ENCODE data around the gene WNT6.

WNT6 gene

DNA sequence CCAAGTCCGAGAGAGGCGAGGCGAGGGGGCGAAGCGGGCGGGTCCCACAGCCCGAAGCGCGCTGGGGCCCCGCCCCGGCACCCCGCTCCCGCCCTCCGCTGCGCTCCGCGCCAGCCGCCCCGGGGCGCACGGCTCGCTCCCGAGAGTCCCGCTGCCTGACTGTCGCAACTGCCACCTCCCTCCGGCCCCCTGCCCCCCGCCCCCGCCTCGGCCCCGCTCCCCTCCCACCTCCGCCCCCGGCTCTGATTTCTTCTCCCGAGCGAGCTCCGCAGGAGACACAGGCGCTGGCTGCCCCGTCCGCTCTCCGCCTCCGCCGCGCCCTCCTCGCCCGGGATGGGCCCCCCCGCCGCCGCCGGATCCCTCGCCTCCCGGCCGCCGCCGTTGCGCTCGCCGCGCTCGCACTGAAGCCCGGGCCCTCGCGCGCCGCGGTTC lies at the start of gene WNT6:
Gene WNT6 (plus strand): TSS at position 250 of the 432 bp plus-strand sequence. CDS start 233 bp downstream, outside the sequence.
- DNase-seq (ENCODE audit: low spot score), result no peak

- DNase-seq (ENCODE audit: low spot score), result no peak
Observed at GRCh38 chr2:218810256-218810655, 49.3 kb upstream of the WNT6 start.

DNA sequence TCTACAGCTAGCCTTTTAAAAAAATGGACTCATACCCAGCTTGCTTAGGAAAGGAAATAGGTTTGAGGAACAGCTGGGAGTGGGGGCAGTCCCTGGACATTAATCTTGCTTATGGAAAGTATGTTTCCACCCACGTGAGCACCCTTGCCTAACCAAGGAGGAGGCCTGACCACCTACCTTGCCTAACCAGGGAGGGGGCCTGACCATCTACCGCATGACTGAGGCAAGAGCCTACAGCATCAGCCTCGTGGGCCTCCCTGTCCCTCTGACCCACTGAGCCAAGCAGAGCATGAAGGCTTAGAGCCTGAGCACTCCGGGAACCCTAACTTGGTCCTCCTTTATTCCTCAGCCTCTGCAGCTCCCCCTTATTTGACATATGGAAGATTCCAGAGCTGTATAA lies 48.2 kb upstream of the WNT6 start:
- DNase-seq (ENCODE audit: low spot score), result no peak

- DNase-seq (ENCODE audit: low spot score), result no peak
Observed at GRCh38 chr2:218812096-218812815, 47.3 kb upstream of the WNT6 start.

DNA sequence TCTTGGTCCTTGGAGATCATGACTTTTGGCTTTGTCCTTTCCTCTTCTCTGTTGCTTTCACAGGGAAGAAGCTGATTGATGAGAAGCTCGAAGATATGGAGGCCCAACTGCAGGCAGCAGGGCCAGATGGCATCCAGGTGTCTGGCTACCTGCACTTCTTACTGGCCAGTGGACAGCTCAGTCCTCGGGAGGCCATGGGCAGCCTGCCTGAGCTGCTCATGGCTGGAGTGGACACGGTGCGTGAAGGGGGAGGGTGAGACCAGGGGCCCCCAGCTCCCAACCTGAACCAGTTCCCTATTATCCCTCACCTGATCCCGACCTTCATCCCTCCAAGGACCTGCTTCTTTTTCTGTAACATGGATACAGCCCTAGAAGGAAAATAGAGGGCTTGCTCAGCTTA lies 46.7 kb upstream of the WNT6 start:
- no peak for DNase-seq (ENCODE audit: low spot score)

DNA sequence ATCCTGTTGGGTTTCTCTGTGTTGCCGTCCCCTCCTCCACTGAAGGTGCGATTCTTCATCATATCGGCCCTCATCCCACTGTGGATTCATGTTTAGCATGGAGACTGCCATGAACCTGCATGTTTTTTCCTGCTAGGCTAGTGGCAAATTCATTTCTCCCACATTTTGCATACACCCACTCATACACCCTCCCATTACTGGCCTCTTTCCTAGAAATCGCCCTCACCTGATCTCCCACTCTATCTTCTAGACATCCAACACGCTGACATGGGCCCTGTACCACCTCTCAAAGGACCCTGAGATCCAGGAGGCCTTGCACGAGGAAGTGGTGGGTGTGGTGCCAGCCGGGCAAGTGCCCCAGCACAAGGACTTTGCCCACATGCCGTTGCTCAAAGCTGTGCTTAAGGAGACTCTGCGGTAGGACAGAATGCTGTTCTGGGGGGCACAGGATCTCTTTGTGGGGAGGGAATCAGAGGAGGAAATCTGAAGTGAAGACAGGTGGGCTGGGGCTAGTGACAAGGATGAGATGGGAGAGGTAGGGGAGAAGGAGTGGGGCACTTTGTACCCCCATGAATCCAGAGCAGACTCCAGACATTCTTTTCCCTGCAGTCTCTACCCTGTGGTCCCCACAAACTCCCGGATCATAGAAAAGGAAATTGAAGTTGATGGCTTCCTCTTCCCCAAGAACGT lies 45.7 kb upstream of the WNT6 start:
- DNase-seq (ENCODE audit: low spot score), result no peak

- DNase-seq (ENCODE audit: low spot score), result no peak
Observed at GRCh38 chr2:218814540-218815243, 44.9 kb upstream of the WNT6 start.

DNA sequence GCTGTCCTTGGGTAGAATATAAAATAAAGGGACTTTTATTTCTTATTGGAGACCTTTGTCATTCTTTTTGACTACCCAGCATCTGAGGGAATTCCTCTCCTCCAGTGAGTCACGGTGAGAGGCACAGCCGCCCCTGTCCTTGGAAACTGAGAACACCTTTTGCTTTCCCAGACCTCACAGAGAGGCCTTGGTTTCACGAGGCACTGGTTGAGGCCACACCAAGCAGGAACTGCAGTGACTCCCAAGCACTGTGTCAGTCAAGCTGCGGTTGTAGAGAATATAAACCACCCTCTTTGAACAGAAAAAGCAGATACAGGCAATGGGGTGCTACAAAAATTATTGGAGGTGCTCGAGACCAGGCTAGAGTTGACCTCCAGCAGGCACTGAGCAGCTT lies 44.4 kb upstream of the WNT6 start:
- no peak for DNase-seq (ENCODE audit: low spot score)

DNA sequence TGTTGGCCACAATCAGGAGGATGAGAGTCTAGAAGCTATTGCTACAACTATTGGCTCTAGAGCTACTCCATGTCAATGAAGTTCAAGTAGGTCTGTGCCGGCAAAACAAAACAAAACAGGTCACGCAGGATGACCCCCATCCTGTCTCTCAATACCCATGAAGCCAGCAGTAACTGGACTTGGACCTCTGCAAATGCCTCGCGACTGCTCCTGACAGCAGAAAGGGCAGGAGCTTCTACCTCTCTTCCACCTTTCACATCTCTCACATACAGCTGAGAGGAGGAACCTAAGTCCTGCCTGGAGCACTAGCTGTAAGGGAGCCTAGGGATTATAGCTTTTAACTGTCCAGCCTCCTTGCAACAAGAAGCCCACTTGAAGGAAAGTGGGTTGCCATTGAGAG lies 44.0 kb upstream of the WNT6 start:
- no peak for DNase-seq (ENCODE audit: low spot score)

- DNase-seq (ENCODE audit: low spot score), result no peak
Observed at GRCh38 chr2:218816561-218817011, 43.0 kb upstream of the WNT6 start.

GRCh38 chr2:218819093-218819492 lies 40.5 kb upstream of the WNT6 start:
- no peak for DNase-seq (ENCODE audit: low spot score)

GRCh38 chr2:218820746-218821369 lies 38.7 kb upstream of the WNT6 start:
- no peak for DNase-seq (ENCODE audit: low spot score)

DNA sequence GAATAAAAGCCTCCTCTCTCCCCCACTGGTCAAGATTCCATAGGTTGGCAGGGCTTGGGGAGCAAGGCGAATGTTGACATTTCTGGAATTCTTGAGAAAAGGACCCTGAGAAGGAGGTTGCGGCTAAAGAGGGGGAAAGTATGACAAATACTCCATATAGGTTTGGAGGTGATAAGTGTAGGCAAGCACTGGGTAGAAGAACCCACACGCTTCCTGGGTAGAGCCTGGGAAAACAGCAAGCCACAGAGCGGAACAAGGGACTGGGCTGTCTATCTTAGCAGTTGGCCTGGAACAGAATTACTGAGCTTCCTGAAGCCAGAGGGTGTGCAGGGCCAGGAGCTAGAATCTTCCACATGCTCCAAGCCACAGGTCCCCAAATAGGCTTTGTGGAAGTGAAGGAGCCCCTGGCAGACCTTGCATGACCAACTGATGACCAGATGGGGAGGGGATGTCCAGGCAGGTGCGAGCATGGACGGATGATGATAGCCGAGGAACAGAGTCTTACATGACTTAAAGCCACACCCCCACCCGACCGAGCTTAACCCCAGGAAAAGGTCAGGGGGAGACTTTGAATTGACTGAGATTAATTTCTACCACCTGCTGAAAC lies 37.9 kb upstream of the WNT6 start:
- DNase-seq (ENCODE audit: low spot score), result no peak

DNA sequence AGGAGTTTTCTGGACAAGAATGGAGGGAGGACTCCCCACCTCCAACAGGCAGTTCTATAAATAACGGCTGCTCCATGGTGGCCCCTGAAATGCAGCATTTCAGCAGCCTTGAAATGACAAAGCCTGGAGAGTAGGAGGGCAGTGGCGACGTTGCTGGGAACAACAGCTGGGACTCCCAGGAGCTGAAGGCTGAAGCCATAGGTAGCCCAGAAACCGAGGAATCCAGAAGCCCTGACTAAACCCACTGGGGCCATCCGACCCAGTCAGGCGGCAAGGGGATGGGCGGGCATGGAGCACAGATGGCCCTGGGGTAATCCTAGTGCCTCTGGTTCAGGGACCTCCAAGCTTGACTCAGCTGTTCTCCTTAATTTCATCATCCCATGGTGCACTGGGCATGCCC lies 37.0 kb upstream of the WNT6 start:
- DNase-seq (ENCODE audit: low spot score), result no peak

DNA sequence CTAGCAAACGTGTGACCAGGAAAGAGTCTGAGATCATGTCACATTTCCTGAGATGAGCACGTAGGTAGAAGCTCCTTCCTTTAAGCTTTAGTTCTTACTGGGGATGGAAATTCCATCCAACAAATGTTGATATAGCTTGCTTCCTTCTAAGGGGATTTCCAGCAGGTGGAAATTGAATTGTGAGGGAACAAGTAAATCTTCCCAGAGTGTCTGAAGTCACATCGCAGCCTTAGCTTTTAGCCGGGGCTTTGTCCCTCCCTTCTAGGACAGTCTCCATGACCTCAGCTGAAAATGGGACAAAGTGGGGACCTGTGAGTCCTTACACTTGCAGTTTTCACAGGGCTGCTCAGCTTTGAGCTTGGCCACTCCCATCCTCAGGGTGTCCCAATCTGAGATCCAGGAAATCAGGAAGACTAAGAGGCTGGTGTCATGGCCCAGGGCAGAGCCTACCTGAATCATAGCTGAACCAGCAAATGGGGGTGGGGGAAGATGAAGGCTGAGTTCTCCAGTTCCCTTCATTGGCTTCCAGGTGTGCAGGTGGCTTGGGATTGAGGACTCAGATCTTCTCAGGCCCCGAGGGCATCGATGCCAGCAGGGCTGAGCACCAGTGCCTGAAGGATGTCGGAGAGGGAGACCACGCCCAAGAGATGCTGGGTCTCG lies 36.3 kb upstream of the WNT6 start:
- no peak for DNase-seq (ENCODE audit: low spot score)

GRCh38 chr2:218824004-218824403 lies 35.6 kb upstream of the WNT6 start:
- DNase-seq (ENCODE audit: low spot score), result no peak

GRCh38 chr2:218826791-218827190 lies 32.8 kb upstream of the WNT6 start:
- no peak for DNase-seq (ENCODE audit: low spot score)

DNA sequence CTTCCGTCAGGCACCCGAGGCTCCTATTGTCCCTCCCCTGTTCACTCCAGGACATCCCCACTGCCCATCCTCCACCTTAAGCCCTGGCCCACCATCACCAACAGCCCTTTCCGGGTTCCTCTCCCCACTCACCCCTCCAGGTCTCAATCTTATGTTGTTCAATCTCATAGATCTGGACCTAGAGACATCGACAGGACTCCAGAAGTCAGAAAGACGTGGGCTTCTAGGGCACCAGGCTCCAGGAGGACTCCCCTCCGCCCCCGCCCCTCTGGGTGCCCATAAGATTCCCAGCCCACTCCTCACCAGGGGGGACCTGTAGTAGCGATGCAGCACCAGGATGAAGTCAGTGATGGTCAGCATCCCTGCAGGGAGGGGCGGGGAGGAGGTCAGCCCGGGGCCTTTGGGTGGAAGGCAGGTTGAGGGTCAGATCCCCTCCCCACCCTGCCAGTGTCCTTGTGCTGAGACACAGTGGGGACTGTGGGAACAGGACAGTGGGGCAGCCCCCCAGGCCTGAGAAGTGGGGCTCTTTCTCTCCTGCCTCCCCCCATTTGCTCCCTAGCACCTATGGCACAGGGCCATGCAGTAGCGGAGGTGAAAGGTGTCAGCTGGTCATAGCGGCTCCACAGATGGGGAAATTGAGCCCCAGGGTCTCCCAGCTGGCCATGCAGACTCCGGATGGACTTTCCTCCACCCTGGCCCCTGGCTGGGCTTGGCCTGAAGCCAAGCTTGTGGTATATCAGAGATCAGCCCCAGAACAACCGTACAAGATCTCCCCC lies 31.7 kb upstream of the WNT6 start:
- DNase-seq (ENCODE audit: low spot score), result no peak

DNA sequence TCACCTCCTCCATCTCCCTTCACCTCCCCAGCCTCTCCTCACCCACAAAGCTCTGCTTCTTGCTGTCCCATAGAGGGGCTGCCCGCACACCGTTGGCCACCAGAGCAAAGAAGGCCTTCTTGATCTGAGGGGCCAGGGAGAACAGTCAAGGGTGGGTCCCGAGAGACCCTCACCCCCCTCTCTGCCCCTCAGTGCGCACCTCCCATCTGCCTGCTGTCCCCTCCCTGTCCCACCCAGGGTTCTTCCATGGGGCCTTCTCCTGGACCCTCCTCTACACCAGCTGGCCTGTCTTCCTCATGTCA lies 31.2 kb upstream of the WNT6 start:
- no peak for DNase-seq (ENCODE audit: low spot score)

DNA sequence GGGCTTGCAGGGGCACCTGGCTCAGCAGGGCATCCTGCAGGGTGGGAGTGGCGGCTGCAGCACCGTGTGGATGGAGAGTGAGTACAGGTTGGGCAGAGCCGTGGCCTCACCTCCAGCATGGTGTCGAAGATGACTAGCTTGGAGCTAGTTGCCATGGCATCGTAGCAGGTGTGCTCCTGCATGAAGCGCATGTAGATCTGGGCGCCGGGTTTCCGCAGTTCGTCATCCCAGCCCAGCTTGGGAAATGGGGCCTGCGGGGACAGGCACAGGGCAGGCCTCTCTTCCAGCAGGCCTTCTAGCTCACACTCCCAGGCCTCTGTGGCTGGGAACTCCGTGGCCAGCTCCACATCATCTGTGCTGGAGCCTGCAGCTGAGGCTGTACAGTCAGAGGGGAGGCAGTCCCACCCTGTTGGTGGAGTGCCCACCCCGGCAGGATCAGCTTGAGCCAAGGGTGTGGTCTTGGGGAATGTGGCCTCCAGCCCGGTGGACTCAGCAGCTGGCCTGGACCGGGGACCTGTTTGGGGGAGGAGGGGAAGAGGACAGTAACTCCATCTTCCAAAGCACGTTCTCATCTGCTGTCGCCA lies 29.6 kb upstream of the WNT6 start:
- DNase-seq (ENCODE audit: low spot score), result no peak

Measured in activated CD4-positive, alpha-beta T cell treated with anti-CD3 and anti-CD28 coated beads, Interleukin-2, Interleukin-4, amounts not matched to agents 100 ng/mL and 50 ng/mL, durations not matched to agents 16 hours and 8 hours (primary cell).